ENCODE measurements around the gene COA8. TPM values are rescaled to one million over a fixed set of nuclear protein-coding genes. Genes with fewer than 3 reads are reported as not detected.

Gene COA8
- polyA plus RNA-seq, 3 donors, result 13.2 to 58.1 (median 52.3) TPM

- Histone ChIP-seq H3K4me2 (replicated peaks; ENCODE audit: extremely low read depth, low read length, poor library complexity, severe bottlenecking) (no peak overlapping the region), H3K27ac (ENCODE audit: low read depth in 1 of 2, low read length in 2 of 2) (no peak overlapping the region), H3K27me3 (ENCODE audit: control insufficient read depth in 2 of 2, insufficient read depth in 2 of 2, low read length in 2 of 2) (peaks cover 0 to 5% of the 10 kb centered on the region in 2 donors), H3K79me2 (ENCODE audit: insufficient read depth, low read length) (no peaks in the 10 kb centered on the region), H3K36me3 (replicated peaks in 1 of 2; ENCODE audit: control insufficient read depth in 1 of 2, insufficient read depth in 2 of 2, low read length in 2 of 2) (no peaks in the 10 kb centered on the region), H2AFZ (ENCODE audit: insufficient read depth, low read depth, low read length, poor library complexity, severe bottlenecking) (no peak overlapping the region), H3K4me1 (ENCODE audit: control insufficient read depth in 1 of 2, insufficient read depth in 2 of 2, low read length in 2 of 2) (no peaks in the 10 kb centered on the region), H3K9ac (ENCODE audit: insufficient read depth, low read length, poor library complexity, severe bottlenecking) (no peak overlapping the region), H3K9me3 (replicated peaks in 1 of 2; ENCODE audit: control insufficient read depth in 1 of 2, insufficient read depth in 1 of 2, low read length in 2 of 2) (no peaks in the 10 kb centered on the region), H4K20me1 (ENCODE audit: insufficient read depth, low read length) (peaks cover 20% of the 10 kb centered on the region), H3K4me3 (replicated peaks in 1 of 3; ENCODE audit: low read depth in 2 of 3, low read length in 3 of 3) (no peak overlapping the region)
- Mint-ChIP-seq H3K9me3 (no peaks in the 10 kb centered on the region), H3K4me1 (no peaks in the 10 kb centered on the region), H3K27me3 (ENCODE audit: low read depth in 3 of 3) (peaks cover 4 to 39% (median 9%) of the 10 kb centered on the region in 3 donors), H3K36me3 (no peaks in the 10 kb centered on the region), H3K27ac (no peak overlapping the region), H3K4me3 (no peak overlapping the region)
- no peak for TF ChIP-seq CTCF (IDR thresholded peaks at IDR 0.05)
- DNase-seq, result no peak
- 91% methylated on average over 8 of the region's 10 CpGs for WGBS (ENCODE audit: insufficient coverage)
- intact Hi-C loops (cut with micrococcal nuclease), result no loop called here
These were observed 19.6 kb upstream of the COA8 start for GRCh38 chr14:103543140-103543539.

- Mint-ChIP-seq H3K4me3 (no peak overlapping the region), H3K4me1 (no peaks in the 10 kb centered on the region), H3K27me3 (ENCODE audit: low read depth in 3 of 3) (peaks cover 2 to 32% (median 9%) of the 10 kb centered on the region in 3 donors), H3K27ac (no peak overlapping the region), H3K36me3 (no peaks in the 10 kb centered on the region), H3K9me3 (no peaks in the 10 kb centered on the region)
- TF ChIP-seq CTCF (IDR thresholded peaks at IDR 0.05), result no peak
- 88% methylated on average over 18 of the region's 19 CpGs for WGBS (ENCODE audit: insufficient coverage)
- DNase-seq, result no peak
- H4K20me1 ChIP-seq (ENCODE audit: insufficient read depth, low read length), result peaks cover 20% of the 10 kb centered on the region
- H3K79me2 ChIP-seq (ENCODE audit: insufficient read depth, low read length), result no peaks in the 10 kb centered on the region
- no peak overlapping the region for H2AFZ ChIP-seq (ENCODE audit: insufficient read depth, low read depth, low read length, poor library complexity, severe bottlenecking)
- intact Hi-C loops (cut with micrococcal nuclease), result no loop called here
- H3K27ac ChIP-seq (ENCODE audit: low read depth in 1 of 2, low read length in 2 of 2), result no peak overlapping the region
- no peaks in the 10 kb centered on the region for H3K4me1 ChIP-seq (ENCODE audit: control insufficient read depth in 1 of 2, insufficient read depth in 2 of 2, low read length in 2 of 2)
- H3K27me3 ChIP-seq (ENCODE audit: control insufficient read depth in 2 of 2, insufficient read depth in 2 of 2, low read length in 2 of 2), result peaks cover 0 to 3% of the 10 kb centered on the region in 2 donors
- no peaks in the 10 kb centered on the region for H3K36me3 ChIP-seq (replicated peaks in 1 of 2; ENCODE audit: control insufficient read depth in 1 of 2, insufficient read depth in 2 of 2, low read length in 2 of 2)
- no peak overlapping the region for H3K9ac ChIP-seq (ENCODE audit: insufficient read depth, low read length, poor library complexity, severe bottlenecking)
- H3K4me3 ChIP-seq (replicated peaks in 1 of 3; ENCODE audit: low read depth in 2 of 3, low read length in 3 of 3), result no peak overlapping the region
- no peaks in the 10 kb centered on the region for H3K9me3 ChIP-seq (replicated peaks in 1 of 2; ENCODE audit: control insufficient read depth in 1 of 2, insufficient read depth in 1 of 2, low read length in 2 of 2)
- H3K4me2 ChIP-seq (replicated peaks; ENCODE audit: extremely low read depth, low read length, poor library complexity, severe bottlenecking), result no peak overlapping the region
These were observed 18.9 kb upstream of the COA8 start for GRCh38 chr14:103543721-103544387.
